Medulla oblongata (tissue), 1 donor: ENCODE results near the gene CD209.

Source experiments
- DNase-seq: peaks from one replicate; pipeline ENCODE4 v3.0.0-alpha.2; 2015; ENCODE audit errors: extremely low spot score

CD209 gene

GRCh38 chr19:7705387-7706187, 41.7 kb downstream of the CD209 start:
- DNase-seq: peak; percentile 53

GRCh38 chr19:7704280-7705060, 42.9 kb downstream of the CD209 start:
- DNase-seq: no peak

DNA sequence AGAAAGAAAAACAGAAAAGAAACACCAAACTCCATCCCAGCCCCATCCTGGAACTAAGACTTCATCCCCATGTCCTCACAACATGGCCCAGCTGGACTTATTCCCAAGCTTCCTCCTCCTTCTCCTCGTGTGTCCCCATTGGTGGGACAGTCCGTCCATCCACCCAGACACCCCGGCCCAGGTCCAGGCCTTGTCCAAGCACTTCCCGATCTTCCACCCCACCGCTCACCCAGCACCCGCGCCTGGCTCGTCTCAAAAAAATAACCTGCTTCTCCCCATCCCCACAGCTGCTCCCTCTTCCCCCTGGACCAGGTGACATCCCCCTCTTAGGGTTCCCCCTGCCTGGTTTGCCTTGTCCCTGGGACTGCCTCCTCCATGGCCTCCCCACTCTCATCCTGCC, 44.0 kb downstream of the CD209 start:
- no peak for DNase-seq

- DNase-seq: no peak
Observed at GRCh38 chr19:7701654-7702457, 45.5 kb downstream of the CD209 start, which contains the start of gene FCER2. Gene FCER2, minus strand, starts transcription at chr19:7702131. Its CDS starts 2,371 bp downstream, at chr19:7699760.

DNA sequence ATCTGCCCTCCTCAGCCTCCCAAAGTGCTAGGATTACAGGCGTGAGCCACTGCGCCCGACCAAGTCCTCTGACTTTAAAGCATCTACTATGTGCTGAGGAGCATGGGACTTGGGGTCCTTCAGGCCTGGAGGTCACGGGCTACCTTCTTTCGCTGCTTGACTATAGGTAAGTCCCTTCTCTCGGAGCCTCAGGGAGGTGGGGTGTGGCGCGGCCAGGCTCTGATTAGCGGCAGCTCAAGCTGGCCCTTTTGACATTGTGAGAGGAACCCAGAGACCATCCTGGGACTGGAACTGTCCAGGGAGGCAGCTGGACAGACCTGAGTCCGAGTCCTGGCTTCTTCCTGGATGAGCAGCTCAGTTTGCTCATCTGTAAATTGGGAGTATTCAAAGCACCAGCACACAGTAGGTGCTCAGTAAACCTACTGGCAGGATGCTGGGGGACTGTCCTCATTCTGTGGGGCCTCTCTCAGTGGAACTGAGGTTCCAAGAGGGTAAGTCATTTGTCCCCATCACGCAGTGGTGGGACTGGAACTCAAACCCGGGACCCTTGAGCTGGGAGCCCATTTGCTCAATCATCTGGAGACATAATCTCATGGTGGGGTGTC, 46.2 kb downstream of the CD209 start:
- DNase-seq: no peak

GRCh38 chr19:7699417-7700401, 47.6 kb downstream of the CD209 start:
- DNase-seq: no peak

DNA sequence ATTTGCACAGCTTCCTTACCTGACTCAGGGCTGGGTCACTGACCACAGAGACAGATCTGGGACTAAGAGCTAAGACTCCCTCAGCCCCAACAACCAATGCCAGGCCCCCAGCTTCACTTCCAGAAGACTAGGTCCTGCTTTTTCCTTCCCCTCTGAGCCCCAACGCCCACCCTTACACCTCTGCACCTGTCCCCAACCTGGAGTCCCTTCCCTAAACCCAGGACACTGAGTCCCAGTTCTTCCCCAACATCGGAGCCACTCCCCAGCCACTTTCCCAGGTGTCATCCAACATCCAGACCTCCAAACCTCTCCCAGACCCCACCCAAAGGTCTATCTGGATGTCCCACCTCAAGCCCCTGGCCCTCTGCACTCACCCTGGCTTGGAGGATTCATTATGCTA, 48.3 kb downstream of the CD209 start:
- DNase-seq: no peak

DNA sequence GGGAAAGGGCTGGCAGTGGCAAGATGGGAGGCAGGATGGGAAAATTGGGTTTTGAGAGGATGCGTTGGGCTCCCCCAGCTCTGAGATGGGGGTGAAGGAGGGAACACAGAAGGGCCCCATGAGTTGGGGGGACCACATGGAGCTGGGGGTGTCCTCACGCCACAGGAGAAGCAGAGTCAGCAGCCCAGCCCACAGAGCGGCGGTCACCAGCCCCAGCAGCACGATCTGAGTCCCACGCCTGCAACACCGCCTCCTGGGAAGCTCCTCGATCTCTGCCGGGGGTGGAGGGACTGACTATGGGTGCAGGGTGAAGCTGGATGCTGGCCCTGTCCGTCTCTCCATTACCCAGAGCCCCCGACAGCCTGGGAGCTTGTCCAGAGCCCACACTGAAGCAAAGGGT, 48.8 kb downstream of the CD209 start:
- DNase-seq: no peak

DNA sequence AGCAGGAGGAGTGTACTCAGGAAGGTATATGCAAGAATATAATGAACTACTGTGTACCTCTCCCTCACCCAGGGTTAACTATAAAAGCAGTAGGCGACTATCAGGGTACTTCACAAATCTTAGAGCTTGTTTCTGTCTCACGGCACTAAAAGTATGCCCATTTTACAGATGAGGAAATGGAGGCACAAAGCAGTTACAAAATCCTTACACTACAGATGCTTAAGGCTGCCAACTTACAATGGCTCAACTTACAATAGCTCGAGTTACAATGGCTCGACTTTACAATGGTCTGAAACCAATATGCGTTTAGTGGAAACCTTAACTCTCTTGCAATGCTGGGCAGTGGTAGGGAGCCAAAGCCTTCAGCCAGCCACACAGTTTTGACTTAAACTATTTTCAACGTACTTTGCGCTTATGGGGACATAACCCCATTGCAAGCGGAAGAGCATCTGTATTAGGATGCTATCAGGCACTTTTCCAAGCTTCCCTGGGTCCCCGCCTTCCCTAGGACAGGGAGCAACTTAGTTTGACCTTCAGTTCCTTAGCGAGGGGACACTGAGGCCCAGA, 49.5 kb downstream of the CD209 start:
- no peak for DNase-seq

DNA sequence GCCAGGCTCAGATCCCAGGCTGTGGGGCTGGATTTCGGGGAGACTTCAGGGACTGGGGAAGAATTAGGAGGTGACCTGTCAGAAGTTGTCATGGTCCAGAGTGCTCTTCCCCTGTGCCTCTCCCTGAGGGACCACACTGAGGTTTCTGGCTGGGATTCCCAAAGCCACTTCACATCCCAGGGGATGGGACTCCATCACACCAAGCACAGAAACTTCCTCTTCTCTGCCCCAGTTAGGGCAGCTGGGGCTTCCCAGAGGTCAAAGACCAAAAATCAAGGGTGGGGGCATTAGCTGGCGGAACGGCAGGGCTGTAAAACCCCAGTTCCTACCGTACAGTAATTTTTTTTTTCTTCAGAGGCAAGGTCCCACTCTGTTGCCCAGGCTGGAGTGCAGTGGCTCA, 52.8 kb downstream of the CD209 start:
- DNase-seq: no peak

DNA sequence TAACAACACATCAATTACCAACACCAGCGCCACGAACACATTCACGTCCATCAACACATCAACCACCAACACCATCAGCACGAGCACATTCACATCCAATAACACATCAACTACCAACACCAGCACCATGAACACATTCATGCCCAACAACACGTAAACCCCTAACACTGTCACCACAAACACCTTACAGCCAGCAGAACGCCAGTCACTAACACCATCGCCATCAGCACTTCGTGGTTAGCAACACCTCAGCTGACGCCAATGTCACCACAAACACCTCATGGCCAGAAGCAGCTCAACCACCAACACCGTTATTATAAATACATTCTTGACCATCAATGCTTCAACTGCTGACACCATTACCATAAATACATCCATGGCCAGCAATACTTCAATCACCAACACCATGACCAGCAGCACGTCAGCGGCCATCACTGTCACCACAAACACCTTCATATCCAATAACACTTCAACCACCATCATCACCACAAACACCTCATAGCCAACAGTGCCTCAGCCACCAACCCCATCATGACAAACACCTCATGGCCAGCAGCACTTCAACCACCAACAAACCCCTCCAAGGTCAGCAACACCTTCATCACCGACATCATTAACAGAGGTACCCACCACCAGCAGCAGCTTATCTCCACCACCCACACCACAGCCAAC, 54.8 kb downstream of the CD209 start:
- no peak for DNase-seq

DNA sequence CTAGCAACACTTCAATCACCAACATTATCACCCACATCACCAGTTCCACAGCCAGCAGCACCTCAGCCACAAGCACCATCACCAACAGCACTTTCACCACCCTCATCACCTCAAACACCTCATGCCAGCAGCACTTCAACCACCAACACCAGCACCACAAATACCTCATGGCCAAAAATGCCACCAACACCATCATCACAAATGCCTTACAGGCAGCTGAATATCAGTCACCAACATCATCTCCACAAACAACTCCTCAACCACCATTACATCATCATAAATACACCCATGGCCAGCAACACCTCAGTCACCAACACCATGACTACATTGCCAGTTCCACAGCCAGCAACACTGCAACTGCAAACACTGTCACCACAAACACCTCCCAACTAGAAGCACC, 55.8 kb downstream of the CD209 start:
- DNase-seq: no peak

GRCh38 chr19:7690779-7691258, 56.5 kb downstream of the CD209 start:
- no peak for DNase-seq
